Esophagus muscularis mucosa (tissue), 3 donors: Measurements from ENCODE around the gene KRT37.

Experiments used
- POLR2A ChIP-seq: fragments of 450-650 bp; IDR thresholded peaks from one replicate; pipeline ENCODE4 v1.6.1; 2017; ENCODE audit warnings: antibody characterized with exemption, moderate library complexity, mild to moderate bottlenecking, low read depth
- POLR2AphosphoS5 ChIP-seq, 2 donors: sonication (generic); formaldehyde crosslinking; IDR thresholded peaks; one replicate each; pipeline ENCODE4 v1.6.1; 2017; ENCODE audit warnings: antibody characterized with exemption in 2 of 2
- TF ChIP-seq, protein P1 (sequence below), 3 experiments: fragments of 200-600 bp in 2 of 3; fragments of 450-650 bp in 1 of 3; sonication (generic) in 2 of 3; IDR thresholded peaks; one replicate each; pipeline ENCODE4 v1.5.1; 2017 to 2019; ENCODE audit warnings: antibody characterized with exemption in 3 of 3, mild to moderate bottlenecking in 2 of 3, moderate library complexity in 1 of 3

DNA sequence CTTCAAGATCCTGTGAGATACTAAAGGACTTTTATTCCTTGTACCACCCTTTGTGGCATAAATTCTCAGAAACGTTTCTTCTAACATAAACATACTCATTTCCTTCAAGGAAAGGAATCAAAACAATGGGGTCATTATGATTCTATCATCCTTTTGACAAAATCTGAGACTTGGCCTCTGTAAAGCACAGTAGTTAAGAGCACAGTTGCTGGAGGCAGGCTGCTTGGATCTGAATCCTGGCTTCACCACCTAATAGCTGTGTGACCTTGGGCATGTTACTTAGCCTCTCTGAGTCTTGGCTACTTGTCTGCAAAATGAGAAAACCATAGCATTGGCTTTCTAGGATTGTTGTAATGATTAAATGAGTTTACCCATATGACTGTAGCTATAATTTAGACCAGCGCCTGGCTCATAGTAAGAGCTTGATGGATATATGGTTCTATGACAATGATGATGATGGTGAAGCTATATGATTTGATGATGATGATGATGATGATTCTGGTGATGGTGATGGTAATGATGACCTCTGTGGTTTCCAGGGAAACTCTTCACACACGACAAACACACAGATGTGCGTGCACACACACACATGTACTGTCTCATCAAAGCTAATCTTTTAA is 20.9 kb downstream of the KRT37 start:
- TF ChIP-seq POLR2A = no peak
- TF ChIP-seq POLR2AphosphoS5 (IDR thresholded peaks at IDR 0.05) = no peak
- TF ChIP-seq, protein P1, sequence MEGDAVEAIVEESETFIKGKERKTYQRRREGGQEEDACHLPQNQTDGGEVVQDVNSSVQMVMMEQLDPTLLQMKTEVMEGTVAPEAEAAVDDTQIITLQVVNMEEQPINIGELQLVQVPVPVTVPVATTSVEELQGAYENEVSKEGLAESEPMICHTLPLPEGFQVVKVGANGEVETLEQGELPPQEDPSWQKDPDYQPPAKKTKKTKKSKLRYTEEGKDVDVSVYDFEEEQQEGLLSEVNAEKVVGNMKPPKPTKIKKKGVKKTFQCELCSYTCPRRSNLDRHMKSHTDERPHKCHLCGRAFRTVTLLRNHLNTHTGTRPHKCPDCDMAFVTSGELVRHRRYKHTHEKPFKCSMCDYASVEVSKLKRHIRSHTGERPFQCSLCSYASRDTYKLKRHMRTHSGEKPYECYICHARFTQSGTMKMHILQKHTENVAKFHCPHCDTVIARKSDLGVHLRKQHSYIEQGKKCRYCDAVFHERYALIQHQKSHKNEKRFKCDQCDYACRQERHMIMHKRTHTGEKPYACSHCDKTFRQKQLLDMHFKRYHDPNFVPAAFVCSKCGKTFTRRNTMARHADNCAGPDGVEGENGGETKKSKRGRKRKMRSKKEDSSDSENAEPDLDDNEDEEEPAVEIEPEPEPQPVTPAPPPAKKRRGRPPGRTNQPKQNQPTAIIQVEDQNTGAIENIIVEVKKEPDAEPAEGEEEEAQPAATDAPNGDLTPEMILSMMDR (IDR thresholded peaks at IDR 0.05) = no peak
